GM19395 (cell line): ENCODE measurements around the gene CCNY.

Experiments used
- ATAC-seq: cut with Tn5 transposase; IDR thresholded peaks from one replicate; pipeline ENCODE4 v1.9.1; 2021; ENCODE audit warnings: mild to moderate bottlenecking, moderate library complexity; ENCODE audit not compliant: unreplicated experiment

The CCNY gene

GRCh38 chr10:35379226-35380137 is 43.2 kb downstream of the CCNY start:
- ATAC-seq, result peak; percentile 79

GRCh38 chr10:35382096-35382495 is 45.8 kb downstream of the CCNY start:
- ATAC-seq, result no peak

- no peak for ATAC-seq
Measured at GRCh38 chr10:35384265-35384868, 48.1 kb downstream of the CCNY start.

- no peak for ATAC-seq
Measured at GRCh38 chr10:35386594-35387174, 50.4 kb downstream of the CCNY start.

GRCh38 chr10:35387768-35388167 is 51.5 kb downstream of the CCNY start:
- peak; percentile 92 for ATAC-seq

- peak; percentile 45 for ATAC-seq
Measured at GRCh38 chr10:35388197-35388596, 51.9 kb downstream of the CCNY start.

GRCh38 chr10:35388682-35389081 is 52.4 kb downstream of the CCNY start:
- no peak for ATAC-seq

GRCh38 chr10:35390161-35390840 is 54.0 kb downstream of the CCNY start:
- ATAC-seq, result no peak

- no peak for ATAC-seq
Measured at GRCh38 chr10:35390843-35391152, 54.5 kb downstream of the CCNY start.

GRCh38 chr10:35391153-35391953 is 55.0 kb downstream of the CCNY start:
- ATAC-seq, result no peak

GRCh38 chr10:35391954-35392262 is 55.6 kb downstream of the CCNY start:
- ATAC-seq, result no peak

GRCh38 chr10:35392482-35393228 is 56.3 kb downstream of the CCNY start:
- ATAC-seq, result no peak

GRCh38 chr10:35394411-35394851 is 58.1 kb downstream of the CCNY start:
- no peak for ATAC-seq

GRCh38 chr10:35394934-35395333 is 58.6 kb downstream of the CCNY start:
- ATAC-seq, result no peak

- no peak for ATAC-seq
Measured at GRCh38 chr10:35396560-35397434, 60.5 kb downstream of the CCNY start.

GRCh38 chr10:35397953-35398352 is 61.6 kb downstream of the CCNY start:
- ATAC-seq, result no peak

GRCh38 chr10:35398355-35398754 is 62.0 kb downstream of the CCNY start:
- ATAC-seq, result no peak

GRCh38 chr10:35398908-35399307 is 62.6 kb downstream of the CCNY start:
- no peak for ATAC-seq

- ATAC-seq, result no peak
Measured at GRCh38 chr10:35399414-35400009, 63.2 kb downstream of the CCNY start.
